Amygdala (tissue), 56 donors: ENCODE measurements around the gene GLYAT.

ENCODE experiments used
- DNase-seq, 56 donors: peaks; one replicate each; lab custom pipeline; 2025; lab: John Stamatoyannopoulos, UW

Gene GLYAT

GRCh38 chr11:58731819-58732218, at the start of gene GLYAT:
Gene GLYAT, minus strand, starts transcription at chr11:58731943. Its CDS starts 7,447 bp downstream, at chr11:58724496.
- no peak for DNase-seq

GRCh38 chr11:58781345-58781744, 49.6 kb upstream of the GLYAT start:
- DNase-seq = no peak

- no peak for DNase-seq
These were observed 48.8 kb upstream of the GLYAT start for GRCh38 chr11:58780578-58780977.

- DNase-seq = no peak
These were observed 45.4 kb upstream of the GLYAT start for GRCh38 chr11:58776891-58777710.

GRCh38 chr11:58775066-58775708, 43.4 kb upstream of the GLYAT start:
- DNase-seq = no peak

GRCh38 chr11:58774164-58774593, 42.4 kb upstream of the GLYAT start:
- no peak for DNase-seq

GRCh38 chr11:58773337-58773736, 41.6 kb upstream of the GLYAT start:
- no peak for DNase-seq

- no peak for DNase-seq
These were observed 40.9 kb upstream of the GLYAT start for GRCh38 chr11:58772329-58773285.

- no peak for DNase-seq
These were observed 39.7 kb upstream of the GLYAT start for GRCh38 chr11:58771458-58771855.

- DNase-seq = no peak
These were observed 39.1 kb upstream of the GLYAT start for GRCh38 chr11:58770627-58771457.

- DNase-seq = no peak
These were observed 38.4 kb upstream of the GLYAT start for GRCh38 chr11:58770166-58770565.

- no peak for DNase-seq
These were observed 37.6 kb upstream of the GLYAT start for GRCh38 chr11:58769308-58769707.

- DNase-seq = no peak
These were observed 36.4 kb upstream of the GLYAT start for GRCh38 chr11:58768137-58768536.

GRCh38 chr11:58765078-58765477, 33.3 kb upstream of the GLYAT start:
- no peak for DNase-seq

GRCh38 chr11:58763120-58763490, 31.4 kb upstream of the GLYAT start:
- DNase-seq = no peak

GRCh38 chr11:58762284-58763119, 30.8 kb upstream of the GLYAT start:
- DNase-seq = no peak

- DNase-seq = no peak
These were observed 25.7 kb upstream of the GLYAT start for GRCh38 chr11:58757439-58757838.

GRCh38 chr11:58745705-58746364, 14.1 kb upstream of the GLYAT start:
- DNase-seq = no peak
